Brain pericyte (primary cell): ENCODE data around the gene CENPF.

Experiments
- DNase-seq: peaks from one replicate; pipeline ENCODE4 v3.0.0-alpha.2; 2012; ENCODE audit warnings: low read depth, low spot score

CENPF gene

DNA sequence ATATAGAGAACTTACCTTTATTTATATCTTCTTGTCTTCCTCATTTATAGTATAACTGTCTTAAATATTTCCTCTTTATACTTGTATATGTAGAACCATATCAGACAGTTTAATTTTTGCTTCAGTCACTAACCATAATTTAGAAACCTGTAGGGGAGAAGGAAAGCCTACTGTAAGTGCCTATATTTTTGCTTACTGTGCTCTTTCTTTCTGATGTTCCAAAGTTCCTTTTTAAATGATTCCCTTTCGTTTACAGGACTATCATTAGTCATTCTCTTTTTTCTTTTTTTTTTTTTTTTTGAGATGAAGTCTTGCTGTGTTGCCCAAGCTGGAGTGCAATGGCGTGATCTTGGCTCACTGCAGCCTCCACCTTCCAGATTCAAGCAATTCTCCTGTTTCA, 109.7 kb downstream of the CENPF start:
- DNase-seq: no peak
